GM21576 (cell line): ENCODE data around the gene DPH7.
"Not testable (repeated sequence)": the region's sequence is repeated elsewhere in the genome, so short reads cannot be mapped to it uniquely, and the experiment has no call there.

Source experiments
- ATAC-seq: cut with Tn5 transposase; IDR thresholded peaks from one replicate; pipeline ENCODE4 v1.9.1; 2021; ENCODE audit warnings: mild to moderate bottlenecking, moderate library complexity; ENCODE audit not compliant: unreplicated experiment

The DPH7 gene

DNA sequence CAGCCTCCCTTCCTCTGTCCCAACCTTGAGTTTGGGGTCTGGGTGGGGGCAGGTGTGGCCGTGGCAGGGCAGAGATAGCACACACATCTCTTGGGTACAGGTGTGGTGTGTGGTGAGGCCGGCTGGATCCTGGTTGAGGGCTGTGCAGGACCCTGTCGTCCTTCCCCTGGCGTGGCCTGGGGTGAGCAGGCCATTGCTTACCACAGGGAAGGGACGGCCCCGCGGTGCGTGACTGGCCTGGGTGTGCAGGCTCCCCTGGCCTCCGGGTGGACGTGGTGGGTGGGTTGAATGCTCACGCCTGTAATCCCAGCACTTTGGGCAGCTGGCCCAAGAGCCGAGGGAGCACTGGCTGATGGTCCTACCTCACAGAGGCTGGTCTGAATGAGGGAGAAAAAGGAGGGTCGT, 28.0 kb upstream of the DPH7 start:
- no peak for ATAC-seq

DNA sequence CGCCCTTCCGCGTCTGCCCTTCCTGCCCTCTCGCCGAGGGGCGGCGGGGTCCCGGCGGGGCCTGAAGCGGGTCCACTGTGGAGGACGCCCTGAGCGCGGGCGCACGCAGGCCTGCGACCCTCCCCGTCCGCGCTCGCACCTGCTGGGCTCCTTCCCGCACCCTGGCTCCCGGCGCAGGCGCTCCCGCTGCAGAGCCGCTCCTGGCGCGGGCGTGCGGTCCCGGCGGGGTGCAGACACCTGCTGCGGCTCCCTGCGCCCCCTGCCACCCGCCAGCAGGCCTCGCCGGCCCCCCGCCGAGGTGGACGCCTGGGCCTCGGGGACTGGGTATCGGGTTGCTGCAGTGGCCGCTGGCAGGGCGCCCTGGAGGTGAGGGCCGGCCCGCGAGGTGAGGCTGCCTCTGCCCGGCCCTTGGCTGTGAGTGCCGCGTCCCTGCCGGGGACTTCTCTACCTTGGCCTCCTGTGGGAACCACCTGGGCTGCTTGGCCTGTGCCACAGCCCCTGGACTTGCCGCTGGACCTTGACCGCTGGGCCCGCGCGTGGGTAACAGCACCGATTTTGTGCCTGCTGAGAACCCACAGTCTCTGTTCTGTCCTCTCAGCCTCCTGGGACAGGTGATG, 27.4 kb upstream of the DPH7 start:
- ATAC-seq: peak; percentile 16

DNA sequence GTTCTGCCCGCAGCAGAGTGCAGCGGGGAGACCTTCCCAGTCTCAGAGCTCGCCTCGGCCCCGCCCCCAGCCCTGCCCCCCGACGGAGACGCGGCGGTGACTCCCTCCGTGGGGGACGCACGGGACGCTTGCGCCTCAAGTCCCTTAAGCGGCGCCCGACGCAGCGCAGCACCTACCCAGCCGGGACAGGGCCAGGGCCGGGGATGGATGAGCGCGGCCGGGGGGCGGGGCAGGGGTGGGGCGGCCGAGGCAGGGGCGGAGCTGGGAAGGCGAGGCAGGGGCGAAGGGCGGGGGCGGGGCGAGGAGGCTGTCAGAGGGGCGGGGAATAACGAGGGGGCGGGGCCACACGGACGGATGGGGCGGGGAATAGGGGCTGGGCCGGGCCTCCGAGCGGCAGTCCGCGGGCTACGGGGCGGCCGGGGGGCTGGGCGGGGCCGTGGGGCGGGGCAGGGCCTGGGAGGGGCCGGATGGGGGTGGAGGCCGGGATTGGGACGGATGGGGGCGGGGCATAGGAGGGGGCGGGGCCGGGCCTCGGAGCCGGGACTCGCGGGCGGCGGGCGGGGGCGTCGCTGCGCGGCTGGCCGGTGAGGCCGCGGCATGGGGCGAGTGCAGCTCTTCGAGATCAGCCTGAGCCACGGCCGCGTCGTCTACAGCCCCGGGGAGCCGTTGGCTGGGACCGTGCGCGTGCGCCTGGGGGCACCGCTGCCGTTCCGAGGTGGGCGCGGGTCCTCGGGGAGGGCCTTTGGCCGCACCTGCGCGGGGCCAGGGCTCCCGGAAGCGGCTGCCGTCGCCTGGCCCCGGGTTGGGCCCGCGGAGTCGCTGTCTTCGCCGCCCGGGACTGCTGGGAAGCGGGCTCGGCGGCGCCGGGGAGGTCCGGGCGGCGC, 26.6 kb upstream of the DPH7 start, which contains the start of gene ARRDC1:
Gene ARRDC1, plus strand, starts transcription at position 566 of the 884 bp plus-strand sequence. Its CDS starts 32 bp downstream, at position 598.
- peak; percentile 72 for ATAC-seq

DNA sequence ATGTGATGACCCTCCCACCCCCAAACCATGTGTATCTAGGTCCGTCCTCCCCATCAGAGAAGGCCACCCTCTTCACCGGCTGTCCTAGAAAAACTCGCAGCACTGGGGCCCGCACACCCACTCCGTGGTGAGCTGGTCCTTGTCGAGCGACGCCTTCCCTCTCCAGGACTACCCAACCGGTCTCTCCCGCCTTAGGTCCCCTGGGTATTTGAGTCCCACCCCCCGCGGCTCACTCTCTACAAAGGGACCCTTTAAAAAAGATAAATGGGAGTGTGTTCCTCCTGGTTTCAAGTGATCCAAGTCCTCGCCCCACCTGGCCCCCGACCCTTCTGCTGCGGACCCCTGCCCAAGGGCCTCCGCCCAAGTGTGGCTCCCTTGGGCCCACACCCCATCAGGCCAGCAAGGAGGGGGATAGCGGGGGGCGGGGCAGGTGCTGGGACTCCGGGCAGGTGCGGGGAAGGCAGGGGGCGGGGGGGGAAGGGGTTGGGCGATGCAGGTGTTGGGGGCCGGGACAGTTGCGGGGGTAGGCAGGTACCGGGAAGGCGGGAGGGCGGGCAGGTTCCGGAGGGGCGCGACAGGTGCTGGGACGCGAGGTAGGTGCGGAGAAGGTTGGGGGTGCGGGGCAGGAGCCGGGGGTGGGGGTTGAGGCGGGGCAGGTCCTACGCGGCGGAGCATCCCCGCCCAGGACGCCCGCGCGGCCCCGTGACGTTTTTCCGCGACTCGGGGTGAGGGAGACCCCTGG, 25.8 kb upstream of the DPH7 start:
- no peak for ATAC-seq

DNA sequence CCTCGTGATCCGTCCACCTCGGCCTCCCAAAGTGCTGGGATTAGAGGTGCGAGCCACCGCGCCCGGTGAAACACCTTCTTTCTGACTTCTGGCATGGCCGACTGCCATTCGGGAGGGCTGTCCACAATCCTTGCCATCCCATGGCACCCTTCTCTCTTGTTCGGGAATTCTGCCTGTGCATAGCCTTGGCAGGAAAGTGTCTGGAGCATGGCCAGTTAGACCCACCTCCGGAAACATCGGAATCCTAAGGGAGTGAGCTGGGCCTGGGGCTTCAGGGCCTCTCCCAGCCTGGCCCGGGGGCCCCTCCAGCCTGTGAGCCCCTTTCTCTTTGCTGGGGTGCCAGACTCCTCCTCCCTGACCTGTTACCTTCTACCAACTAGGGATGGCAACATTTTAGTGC, 25.2 kb upstream of the DPH7 start:
- no peak for ATAC-seq

DNA sequence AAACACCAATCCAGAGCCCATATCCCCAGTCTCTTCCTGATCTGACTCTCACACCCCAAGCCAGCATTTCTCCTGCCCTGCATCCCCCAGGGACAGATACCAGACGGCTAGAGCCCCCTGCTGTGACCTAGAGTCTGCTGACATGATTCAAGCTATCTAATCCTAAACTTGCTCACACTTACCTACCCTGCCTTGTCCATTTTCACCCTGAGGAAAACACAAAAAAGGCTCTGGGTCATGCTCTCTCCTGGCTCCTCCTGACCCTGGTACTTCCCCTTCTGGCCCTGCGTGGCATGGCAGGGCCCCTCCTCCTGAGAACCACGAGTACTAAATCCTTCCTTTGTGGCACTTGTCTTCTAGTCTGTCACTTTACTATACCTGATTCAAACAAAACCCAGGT, 23.9 kb upstream of the DPH7 start:
- no peak for ATAC-seq

DNA sequence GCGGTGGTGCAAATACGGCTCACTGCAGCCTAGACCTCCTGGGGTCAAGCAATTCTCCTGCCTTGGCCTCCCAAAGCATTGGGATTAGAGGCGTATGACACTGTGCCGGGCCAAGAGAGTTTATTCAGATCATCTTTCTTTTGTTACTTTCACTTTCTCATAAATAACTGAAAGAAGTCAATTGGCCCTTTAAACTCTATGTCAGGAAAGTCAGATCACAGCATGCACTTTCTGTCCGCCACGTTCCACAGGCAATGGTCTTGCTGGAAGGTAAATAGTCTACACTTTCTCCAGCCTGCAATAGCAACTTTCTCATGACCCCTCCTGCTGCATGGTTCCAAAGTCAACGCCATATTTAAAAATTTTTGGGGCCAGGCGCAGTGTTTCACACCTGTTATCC, 20.2 kb upstream of the DPH7 start:
- ATAC-seq: no peak

DNA sequence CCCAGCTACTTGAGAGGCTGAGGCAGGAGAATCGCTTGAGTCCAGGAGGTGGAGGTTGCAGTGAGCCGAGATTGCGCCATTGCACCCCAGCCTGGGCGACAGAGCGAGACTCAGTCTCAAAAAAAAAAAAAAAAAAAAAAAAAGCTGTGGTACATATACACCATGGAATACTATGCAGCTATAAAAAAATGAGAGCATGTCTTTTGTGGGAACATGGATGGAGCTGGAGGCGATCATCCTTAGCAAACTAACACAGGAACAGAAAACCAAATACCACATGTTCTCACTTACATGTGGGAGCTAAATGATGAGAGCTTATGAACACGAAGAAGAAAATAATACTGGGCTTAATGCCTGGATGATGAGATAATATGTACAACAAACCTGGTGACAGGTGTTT, 17.9 kb upstream of the DPH7 start:
- not testable (repeated sequence) for ATAC-seq

DNA sequence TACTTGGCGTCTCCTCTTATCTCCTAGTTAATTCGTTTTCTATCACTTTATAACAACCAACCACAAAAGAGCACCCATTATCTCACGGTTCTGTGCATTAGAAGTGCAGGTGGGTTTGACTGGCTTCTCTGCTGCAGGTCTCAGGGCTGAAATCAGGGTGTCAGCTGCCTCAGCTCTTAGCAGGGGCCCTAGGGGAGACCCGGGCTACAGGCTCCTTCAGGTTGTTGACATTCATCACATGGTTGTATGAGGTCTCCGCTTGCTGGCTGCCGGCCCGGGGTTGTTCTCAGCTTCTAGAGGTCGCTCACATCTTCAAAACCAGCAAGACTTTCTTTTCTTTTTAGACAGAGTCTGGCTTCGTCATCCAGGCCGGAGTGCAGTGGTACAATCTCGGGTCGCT, 14.5 kb upstream of the DPH7 start:
- ATAC-seq: no peak

DNA sequence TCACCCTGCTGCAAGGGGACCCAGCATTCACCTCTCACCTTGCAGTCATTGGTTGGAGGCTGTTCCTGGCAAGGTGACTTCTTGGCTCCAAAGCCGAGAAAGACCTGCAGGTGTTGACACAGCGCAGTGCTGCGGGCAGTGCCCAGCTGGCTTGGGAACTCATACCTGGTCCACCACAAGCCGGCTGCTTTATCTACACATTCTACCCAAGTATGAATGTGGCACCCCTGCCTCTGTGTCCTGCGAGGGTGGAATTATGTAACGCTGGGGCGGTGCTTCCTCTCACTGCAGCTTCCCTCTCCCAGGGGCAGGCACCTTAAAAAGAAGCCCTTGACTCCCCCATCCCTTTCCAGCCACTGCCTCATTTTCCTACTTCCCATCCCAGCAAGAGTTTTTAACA, 14.0 kb upstream of the DPH7 start:
- no peak for ATAC-seq

DNA sequence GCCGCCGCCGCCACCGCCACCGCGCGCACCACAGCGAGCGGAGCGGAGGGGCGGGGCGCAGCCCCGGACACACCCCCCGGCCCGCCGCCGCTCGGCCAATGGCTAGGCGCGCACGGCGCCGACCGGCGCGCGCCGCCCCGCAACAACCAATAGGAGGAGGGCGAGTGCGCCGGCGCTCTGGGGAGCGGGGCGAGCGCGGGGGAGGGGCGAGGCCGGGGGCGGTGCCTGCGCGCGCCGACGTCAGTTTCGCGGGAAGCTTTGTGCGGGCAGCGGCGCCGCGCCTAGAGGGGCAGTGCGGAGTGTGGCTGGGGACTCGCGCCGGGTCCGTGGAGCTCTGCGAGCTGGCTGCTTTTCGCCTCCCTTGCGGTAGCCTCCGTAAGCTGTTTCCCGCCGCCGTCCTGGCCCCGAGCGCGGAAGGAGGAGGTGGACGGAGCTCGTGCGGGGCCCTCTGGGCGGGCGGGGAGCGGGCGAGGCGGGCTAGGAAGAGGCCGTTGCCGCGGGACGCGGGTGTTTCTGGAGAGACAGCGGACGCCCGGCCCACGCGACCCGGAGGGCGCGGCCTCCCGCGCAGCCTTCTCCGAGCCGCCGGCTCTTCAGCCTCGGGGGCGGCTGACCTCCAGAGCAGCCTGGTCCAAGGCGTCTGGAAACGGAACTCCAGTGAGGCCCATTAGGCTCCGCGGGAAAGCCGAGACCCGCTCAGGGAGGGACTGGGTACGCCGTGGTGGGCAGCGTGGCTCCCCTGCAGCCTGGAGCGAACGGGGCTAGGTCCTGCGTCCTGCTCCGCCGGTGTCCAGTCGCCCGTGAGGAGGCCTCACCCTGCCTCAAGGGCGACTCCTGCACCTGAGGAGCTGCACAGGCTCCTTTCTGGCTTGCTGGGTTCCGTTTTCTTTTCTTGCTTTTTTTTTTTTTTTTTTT, 12.0 kb upstream of the DPH7 start, which contains the start of gene ZMYND19:
Gene ZMYND19, minus strand, starts transcription at position 44 of the 915 bp plus-strand sequence. CDS start 249 bp downstream, outside the sequence.
- ATAC-seq: peak; percentile 75

DNA sequence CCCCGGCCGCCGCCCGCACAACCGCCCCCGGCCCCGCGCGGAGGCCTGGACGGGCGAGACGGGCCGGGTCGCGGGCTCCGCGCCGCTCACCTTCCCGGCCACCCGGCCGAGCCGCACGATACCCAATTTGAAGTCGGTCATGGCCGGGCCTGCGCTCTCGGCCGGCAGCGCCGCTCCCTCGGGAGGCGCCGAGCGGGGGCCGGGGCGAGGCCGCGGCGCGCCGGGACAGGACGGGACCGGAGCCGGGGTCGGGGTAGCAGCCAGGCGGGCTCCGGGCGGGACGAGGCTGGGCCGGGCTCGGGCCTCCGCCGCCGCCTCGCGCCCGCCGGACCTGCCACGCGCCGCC, 11.4 kb upstream of the DPH7 start:
- no peak for ATAC-seq

DNA sequence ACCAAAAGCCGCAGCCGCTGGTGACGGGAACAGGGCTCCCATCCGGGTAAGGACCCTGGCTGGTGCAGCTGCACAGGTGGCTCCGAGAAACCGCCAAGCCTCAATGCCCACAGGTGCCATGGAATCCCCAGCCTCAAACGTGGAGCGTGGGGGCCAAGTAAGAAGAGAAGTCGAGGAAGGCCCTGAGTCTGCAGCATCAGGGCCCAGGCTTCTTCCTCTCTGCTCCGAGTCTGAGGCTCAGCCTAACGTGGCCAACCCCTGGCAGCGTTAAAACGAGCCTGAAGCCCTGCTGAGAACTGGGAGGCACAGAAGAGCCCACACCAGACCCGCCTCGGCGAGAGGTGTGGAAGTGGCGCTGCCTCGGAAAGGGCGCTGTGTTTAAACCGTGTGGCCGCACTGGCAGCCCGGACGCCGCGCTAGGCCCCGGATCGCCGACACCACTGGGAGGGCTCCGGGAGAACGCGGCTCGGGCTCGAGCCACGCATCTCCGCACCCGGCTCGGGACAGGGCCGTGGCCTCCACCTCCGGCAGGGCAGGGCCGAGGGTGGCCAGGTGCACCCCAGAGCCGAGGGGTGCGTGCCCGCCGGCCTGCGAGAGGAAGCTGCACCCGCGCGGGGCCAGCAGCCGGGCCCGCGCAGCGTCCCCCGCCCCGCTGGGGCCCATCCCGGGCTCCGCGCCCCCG, 10.9 kb upstream of the DPH7 start:
- peak; percentile 22 for ATAC-seq

DNA sequence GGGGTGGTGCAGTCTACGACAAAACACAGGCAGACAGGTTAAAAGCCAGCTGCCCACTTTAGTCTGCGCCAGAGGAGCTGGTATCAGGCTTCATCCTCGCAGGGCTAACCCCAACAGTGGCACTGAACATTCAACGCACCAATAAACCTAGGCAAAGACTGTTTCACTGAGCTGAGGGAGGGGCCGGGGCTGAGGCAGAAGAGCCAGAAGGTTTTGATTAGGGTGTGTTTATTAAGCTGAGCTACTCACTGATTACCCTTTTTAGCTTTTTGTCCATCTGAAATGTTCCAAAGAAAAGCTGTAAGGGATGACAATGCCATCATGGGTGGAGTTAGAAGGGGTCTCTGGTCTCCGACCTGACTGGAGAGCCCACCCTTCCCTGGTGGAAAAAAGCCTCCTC, 10.2 kb upstream of the DPH7 start:
- no peak for ATAC-seq

DNA sequence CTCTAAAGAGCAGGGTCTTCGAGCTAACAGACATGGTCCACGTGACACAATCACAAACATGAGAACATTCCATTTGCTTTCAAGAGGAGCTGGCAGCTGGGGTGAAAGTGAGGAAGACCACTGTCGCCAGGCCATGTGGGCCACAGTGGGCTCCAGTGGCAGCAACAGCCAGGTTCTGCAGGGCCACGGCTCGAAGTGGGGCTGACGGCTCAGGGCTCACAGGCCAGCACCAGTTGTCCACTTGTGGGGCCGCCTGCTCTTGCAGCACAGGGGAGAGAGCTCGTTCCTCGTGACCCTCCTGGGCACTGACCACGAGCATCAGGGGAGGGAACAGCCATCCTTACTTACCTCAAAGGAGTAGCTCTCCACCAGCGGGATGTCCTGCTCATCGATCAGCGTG, 9.6 kb upstream of the DPH7 start:
- no peak for ATAC-seq

DNA sequence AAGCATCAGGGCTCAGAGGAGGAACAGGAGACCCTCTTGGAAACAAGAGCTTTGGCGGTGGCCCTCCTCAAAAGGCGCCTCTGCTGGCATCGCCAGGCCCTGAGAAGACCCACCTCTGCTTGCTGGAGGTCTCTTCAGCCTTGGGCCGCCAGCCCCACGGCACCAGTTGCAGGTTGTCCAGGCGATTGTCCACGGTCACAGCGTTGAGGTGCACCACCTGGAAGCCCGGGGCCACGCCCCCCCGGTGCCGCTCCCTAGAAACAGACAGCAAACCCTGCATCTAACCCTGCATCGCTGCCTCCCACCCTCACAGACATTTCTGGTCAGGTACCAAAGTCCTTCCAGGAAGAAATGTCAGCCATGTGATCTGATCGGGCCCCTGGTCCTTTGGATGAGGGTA, 8.1 kb upstream of the DPH7 start:
- ATAC-seq: no peak

DNA sequence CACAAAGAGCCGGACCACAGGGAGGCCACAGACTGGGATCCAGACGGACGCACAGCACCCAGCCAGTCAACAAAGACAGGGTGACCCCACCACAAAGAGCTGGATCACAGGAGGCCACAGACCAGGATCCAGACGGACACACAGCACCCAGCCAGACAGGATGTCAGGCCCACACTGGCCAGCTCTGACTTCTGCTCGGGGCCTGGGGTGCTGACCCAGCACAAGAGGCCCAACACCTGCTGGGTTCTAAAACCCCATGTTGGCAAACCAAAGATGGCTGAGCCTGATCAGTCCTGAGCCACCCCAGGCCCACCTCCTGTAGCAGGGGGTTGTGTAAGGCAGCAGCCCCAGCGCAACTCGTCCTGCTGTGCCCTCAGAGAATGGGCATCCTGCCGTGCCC, 5.2 kb upstream of the DPH7 start:
- ATAC-seq: no peak

DNA sequence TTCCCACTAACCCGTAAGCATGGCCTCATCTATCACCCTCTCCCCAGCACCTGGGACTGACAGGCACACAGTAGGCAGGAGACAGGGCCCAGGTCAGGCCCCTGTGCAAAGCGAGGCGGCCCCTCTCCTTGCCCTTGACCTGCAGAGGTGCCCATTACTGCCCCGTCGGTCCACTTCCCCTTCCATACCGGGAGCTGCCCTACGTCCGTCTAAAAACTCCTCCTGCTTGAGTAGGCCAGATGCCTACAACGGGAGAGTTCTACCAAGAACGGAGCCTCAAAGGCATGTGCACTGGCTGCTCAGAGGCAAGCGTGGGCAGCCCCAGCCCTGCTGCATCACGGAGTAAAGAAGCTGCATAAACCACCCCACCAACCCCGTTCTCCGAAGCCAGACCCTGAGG, 4.6 kb upstream of the DPH7 start:
- no peak for ATAC-seq

DNA sequence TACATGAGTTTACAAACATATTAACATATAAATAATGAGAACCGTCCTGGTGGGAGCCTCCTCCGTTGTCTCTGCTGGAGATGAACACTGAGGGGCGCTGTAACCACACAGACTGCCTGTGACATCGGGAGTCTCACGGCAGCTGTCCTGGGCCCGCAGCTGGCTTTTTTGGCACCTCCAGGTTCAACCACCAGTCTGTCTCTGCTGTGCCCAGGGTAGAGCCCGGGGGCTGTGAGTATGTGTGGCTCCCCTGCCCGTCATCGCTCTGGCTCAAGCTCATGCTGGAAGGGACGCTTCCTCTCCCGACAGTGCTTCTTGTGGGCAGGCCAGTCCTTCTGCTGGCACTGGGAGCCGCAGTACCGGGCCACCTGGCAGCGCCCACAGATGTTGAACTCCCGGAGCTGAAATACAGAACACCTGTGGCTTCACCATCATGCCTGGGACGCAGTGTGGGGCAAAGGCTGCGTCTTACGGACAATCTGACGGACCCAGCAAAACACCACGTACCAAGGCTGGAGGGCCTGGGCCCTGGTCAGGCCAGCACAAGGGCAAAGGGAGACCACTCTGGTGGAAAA, 3.6 kb upstream of the DPH7 start:
- ATAC-seq: no peak
